Fibroblast of peridontal ligament (primary cell): ENCODE results near the gene CISD3.
A peak's percentile ranks its signal among the peaks of the same experiment; 100 is the strongest.

Experiments
- DNase-seq: peaks from one replicate; pipeline ENCODE4 v3.0.0-alpha.2; 2010; ENCODE audit errors: extremely low read depth

The CISD3 gene

GRCh38 chr17:38743556-38744171, 13.5 kb downstream of the CISD3 start:
- DNase-seq: no peak

GRCh38 chr17:38745545-38745944, 15.4 kb downstream of the CISD3 start:
- no peak for DNase-seq

DNA sequence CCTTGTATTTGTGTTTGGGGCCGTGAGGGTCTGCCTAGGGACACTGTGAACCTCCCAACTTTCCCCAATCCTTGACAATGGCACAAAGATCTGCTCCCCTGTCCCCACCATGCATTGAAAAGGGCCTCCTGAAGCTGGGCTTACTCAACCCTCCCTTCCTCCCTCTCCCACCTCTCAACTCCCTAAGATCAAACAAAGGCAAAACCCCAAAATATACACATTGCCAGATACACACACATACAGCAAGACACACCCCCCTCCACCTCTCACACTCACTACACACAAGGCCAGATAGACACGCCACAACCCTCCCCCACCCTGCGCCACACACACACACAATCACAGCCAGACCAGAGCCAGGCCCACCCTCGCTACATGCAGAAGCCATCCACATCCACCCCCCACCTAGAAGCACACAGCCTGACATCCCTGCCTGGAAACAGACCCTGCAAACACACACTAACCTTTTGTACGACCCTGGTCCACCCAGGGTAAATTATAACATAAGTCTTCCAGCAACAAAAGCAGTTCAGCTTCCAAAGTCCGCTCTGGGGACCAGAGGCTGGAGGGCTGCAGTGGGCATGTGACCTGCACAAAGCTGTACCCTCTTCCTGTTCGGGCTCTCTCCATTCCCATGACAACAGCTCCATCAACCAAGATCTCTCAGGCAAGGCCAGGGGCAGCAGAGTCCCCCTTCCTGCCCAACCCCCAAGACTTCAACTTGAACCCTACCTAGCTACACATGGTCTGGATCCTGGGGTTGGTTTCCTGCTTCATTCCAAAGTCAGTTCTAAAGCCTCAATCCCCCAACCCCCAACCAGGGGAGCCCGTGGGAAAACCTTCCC, 16.1 kb downstream of the CISD3 start:
- no peak for DNase-seq

GRCh38 chr17:38746849-38747462, 16.8 kb downstream of the CISD3 start:
- DNase-seq: no peak

GRCh38 chr17:38747463-38748148, 17.5 kb downstream of the CISD3 start:
- no peak for DNase-seq

- DNase-seq: peak; percentile 86
Measured at GRCh38 chr17:38748149-38748891, 18.2 kb downstream of the CISD3 start, which contains the start of gene PCGF2. PCGF2 (minus strand) TSS chr17:38748336; CDS start chr17:38740402, 7,934 bp downstream.

- DNase-seq: no peak
Measured at GRCh38 chr17:38748892-38749222, 18.7 kb downstream of the CISD3 start.

GRCh38 chr17:38749223-38750043, 19.3 kb downstream of the CISD3 start:
- DNase-seq: no peak

DNA sequence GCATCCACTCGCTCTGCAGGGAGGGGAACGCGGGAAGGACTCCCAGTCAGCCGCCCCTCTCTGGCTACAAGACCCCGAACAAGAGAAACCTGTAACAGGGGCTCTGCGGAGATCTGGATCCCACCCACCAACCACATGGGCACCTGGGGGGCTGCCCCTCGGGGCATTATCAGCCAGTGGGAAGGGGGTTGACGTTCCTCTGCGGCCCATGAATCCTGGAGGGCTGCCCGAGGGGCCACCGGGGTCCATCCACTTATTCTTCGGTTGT, 19.8 kb downstream of the CISD3 start:
- DNase-seq: no peak

DNA sequence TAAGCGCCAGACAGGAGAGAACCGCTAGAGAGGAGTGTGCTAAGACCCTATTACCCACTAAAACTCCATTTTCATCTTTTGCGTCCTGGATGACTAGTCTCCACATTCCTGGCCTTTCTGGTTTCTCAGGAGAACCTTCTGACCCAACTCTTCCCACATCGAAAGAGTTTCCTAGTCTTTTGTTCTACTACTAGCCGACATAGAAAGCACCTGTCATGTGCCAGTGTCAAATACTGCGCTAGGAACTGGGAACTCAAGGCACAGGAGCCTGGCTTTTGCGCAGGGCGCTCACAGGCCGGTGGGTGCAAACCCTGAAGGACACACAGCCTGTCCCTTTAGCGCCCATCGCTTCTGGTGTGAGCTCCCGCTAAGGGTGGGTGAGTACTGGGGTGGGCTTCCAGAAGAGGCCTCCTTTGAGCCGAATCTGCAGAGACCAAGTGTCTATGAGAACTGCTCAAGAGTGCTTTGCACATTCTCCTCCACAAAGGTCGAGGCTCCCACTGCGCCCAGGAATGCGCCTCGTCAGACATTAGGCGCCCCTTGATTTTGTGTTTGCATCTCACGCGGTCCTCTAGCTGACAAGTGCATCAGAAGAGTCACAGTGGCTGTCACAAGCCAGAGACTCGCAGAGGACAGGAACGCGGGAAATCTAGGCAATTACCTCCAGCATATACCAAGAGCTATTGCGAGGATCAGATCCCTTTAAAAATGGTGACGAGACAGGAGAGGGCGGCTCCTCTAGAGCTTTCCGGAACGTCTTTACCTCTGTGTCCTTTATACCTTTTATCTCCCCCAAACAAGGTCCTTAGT, 20.4 kb downstream of the CISD3 start:
- DNase-seq: no peak

- no peak for DNase-seq
Measured at GRCh38 chr17:38751144-38751807, 21.1 kb downstream of the CISD3 start.

DNA sequence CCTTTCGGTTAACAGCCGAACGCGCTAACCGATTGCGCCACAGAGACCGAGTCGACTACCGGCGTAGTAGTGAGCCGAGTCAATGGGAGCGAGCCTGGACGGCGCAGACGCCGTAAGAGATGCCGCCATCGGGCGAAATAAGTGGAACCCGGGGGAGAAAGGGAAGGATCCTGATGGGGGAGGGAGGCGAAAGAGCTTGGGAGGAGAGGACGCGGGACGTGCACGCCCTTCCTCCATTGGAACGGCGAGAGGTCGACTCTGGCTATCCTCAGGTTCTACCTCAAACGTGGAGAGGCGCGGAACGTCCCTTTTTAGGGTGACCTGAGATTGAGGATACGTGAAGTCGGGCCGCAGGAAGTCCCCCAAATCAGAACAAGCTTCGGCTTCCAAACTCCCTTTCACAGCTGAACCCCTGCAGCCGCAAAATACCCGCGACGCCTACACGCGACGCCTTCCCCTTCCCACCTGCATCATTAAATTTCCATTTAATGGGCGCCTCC, 21.7 kb downstream of the CISD3 start:
- DNase-seq: peak; percentile 89

- peak; percentile 99 for DNase-seq
Measured at GRCh38 chr17:38752308-38753070, 22.3 kb downstream of the CISD3 start, which contains the start of gene PSMB3. PSMB3 (plus strand) TSS chr17:38752741; CDS start chr17:38752827, 86 bp downstream.

GRCh38 chr17:38753071-38753506, 22.9 kb downstream of the CISD3 start:
- no peak for DNase-seq

- no peak for DNase-seq
Measured at GRCh38 chr17:38761612-38762011, 31.5 kb downstream of the CISD3 start.

DNA sequence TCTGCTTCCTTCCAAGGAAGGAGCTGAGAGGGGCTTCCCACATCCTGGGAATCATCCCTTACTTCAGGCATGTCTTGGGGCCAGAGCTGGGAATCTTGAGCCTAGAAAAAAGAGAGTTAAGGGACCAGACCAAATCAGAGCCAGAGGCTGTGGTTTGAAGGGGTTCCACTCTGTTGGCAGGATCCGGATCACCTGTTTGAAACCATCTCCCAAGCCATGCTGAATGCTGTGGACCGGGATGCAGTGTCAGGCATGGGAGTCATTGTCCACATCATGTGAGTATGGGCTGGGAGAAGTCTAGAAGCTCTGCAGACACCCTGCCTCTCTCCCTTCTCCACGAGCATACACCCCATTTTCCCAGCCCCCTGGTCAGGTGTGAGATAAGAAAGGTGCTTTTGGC, 32.1 kb downstream of the CISD3 start:
- DNase-seq: no peak

DNA sequence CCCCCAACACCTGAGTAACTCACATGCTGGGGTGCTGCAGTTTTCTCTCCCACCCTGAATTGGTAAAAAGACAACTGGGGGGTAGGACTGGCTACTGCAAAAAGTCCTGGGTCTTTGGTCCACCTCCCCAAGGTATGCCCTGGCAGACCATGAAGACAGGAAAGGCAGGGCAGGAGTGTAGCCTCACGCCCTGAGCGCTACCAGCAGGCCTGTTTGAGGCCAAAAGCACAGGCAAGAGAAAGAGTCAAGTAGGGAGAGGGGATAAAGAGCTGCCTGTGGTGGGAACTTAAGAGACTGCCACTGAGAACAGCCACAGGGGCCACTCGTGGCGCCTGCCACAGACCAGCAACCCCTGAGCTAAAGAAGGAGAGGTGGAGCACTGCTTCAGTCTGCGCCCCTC, 36.2 kb downstream of the CISD3 start:
- no peak for DNase-seq

DNA sequence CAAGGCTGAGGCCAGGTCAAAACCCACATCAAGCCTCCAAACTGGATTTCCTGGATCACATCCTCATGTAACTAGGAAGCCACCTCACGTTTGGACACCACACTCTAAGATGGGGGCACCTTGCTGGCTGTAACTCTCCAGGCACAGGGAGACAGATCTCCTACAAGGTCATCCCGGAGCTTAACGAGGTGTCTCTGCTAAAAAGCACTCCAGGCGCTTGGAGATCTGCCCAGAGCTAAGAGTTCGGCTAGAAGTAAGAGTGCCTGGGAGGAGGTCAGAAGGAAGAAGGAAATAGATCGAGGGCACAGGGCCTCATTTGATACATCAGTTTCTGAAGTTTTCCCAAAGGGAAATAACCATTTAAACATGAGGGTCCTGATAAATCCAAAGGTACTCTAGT, 38.3 kb downstream of the CISD3 start:
- no peak for DNase-seq
